Muscle of leg (tissue), 9 donors: ENCODE measurements around the gene NDOR1. TPM values are rescaled to one million over a fixed set of nuclear protein-coding genes. Genes with fewer than 3 reads are reported as not detected.

Experiments used
- polyA plus RNA-seq, 8 donors: library from polyadenylated mRNA; unstranded; fragments of 120-200 nt; gene quantifications; one replicate each; pipeline versions ENCODE4 v1.2.1 to v1.2.3, GENCODE V29; 2013; ENCODE audit warnings: inconsistent platforms in 1 of 8, low replicate concordance in 1 of 8; ENCODE audit not compliant: insufficient read length in 8 of 8, insufficient read depth in 1 of 8
- total RNA-seq: library from RNA; stranded (reverse); fragments of 120-200 nt; gene quantifications from one replicate; pipeline ENCODE4 v1.2.4, GENCODE V29; 2013

Gene NDOR1
- total and polyA plus RNA-seq, 9 donors: 3.1 to 10.8 (median 8.0) TPM

Other genes starting within 250 kb of the NDOR1 start
Only the 30 nearest of the 31 such genes appear.
- 8.4 TPM for gene PTGDS, start 228.2 kb upstream of the NDOR1 start, total RNA-seq
- gene PTGDS, start 228.2 kb upstream of the NDOR1 start, polyA plus RNA-seq: 10 to 100 TPM in 3 of 8 donors, 1 to 10 TPM in 5; 2.8 to 15.9 (median 7.0) TPM
- gene LCNL1, start 222.7 kb upstream of the NDOR1 start, total RNA-seq: 0.53 TPM
- 1 to 10 TPM in 1 of 8 donors, under 1 TPM in 7; 0.12 to 1.3 (median 0.34) TPM for gene LCNL1, start 222.7 kb upstream of the NDOR1 start, polyA plus RNA-seq
- 19.1 TPM for gene PAXX, start 213.3 kb upstream of the NDOR1 start, total RNA-seq
- gene PAXX, start 213.3 kb upstream of the NDOR1 start, polyA plus RNA-seq: 10 to 100 TPM; 21.2 to 31.7 (median 27.3) TPM
- gene CLIC3, start 209.1 kb upstream of the NDOR1 start, total RNA-seq: 0.27 TPM
- gene CLIC3, start 209.1 kb upstream of the NDOR1 start, polyA plus RNA-seq: 1 to 10 TPM in 2 of 8 donors, under 1 TPM in 6; 0.34 to 8.4 (median 0.64) TPM
- 8.3 TPM for gene ABCA2, start 177.5 kb upstream of the NDOR1 start, total RNA-seq
- 10 to 100 TPM; 15.9 to 24.8 (median 19.0) TPM for gene ABCA2, start 177.5 kb upstream of the NDOR1 start, polyA plus RNA-seq
- not detected for gene FUT7, start 173.6 kb upstream of the NDOR1 start, total RNA-seq
- gene FUT7, start 173.6 kb upstream of the NDOR1 start, polyA plus RNA-seq: under 1 TPM in 4 of 8 donors, not detected in 4; 0.05 to 0.16 (median 0.10) TPM
- 32.1 TPM for gene NPDC1, start 159.5 kb upstream of the NDOR1 start, total RNA-seq
- 10 to 100 TPM; 38.4 to 63.4 (median 44.4) TPM for gene NPDC1, start 159.5 kb upstream of the NDOR1 start, polyA plus RNA-seq
- 3.7 TPM for gene ENTPD2, start 151.6 kb upstream of the NDOR1 start, total RNA-seq
- gene ENTPD2, start 151.6 kb upstream of the NDOR1 start, polyA plus RNA-seq: 10 to 100 TPM in 7 of 8 donors, 1 to 10 TPM in 1; 9.6 to 20.6 (median 13.6) TPM
- 4.2 TPM for gene SAPCD2, start 135.1 kb upstream of the NDOR1 start, total RNA-seq
- 1 to 10 TPM; 3.4 to 7.2 (median 5.6) TPM for gene SAPCD2, start 135.1 kb upstream of the NDOR1 start, polyA plus RNA-seq
- gene UAP1L1, start 128.2 kb upstream of the NDOR1 start, total RNA-seq: 3.1 TPM
- gene UAP1L1, start 128.2 kb upstream of the NDOR1 start, polyA plus RNA-seq: 1 to 10 TPM; 1.8 to 3.8 (median 2.0) TPM
- gene MAN1B1, start 118.7 kb upstream of the NDOR1 start, total RNA-seq: 40.7 TPM
- gene MAN1B1, start 118.7 kb upstream of the NDOR1 start, polyA plus RNA-seq: 10 to 100 TPM; 38.5 to 59.0 (median 45.8) TPM
- 29.7 TPM for gene DPP7, start 91.0 kb upstream of the NDOR1 start, total RNA-seq
- gene DPP7, start 91.0 kb upstream of the NDOR1 start, polyA plus RNA-seq: 10 to 100 TPM; 23.9 to 43.9 (median 31.9) TPM
- gene GRIN1, start 66.5 kb upstream of the NDOR1 start, total RNA-seq: not detected
- gene GRIN1, start 66.5 kb upstream of the NDOR1 start, polyA plus RNA-seq: under 1 TPM in 4 of 8 donors, not detected in 4; 0.07 to 0.17 (median 0.11) TPM
- not detected for gene LRRC26, start 35.6 kb upstream of the NDOR1 start, total RNA-seq
- under 1 TPM in 1 of 8 donors, not detected in 7; 0.14 TPM for gene LRRC26, start 35.6 kb upstream of the NDOR1 start, polyA plus RNA-seq
- not detected for gene TMEM210, start 33.6 kb upstream of the NDOR1 start, total RNA-seq
- gene TMEM210, start 33.6 kb upstream of the NDOR1 start, polyA plus RNA-seq: not detected
- gene ANAPC2, start 17.1 kb upstream of the NDOR1 start, total RNA-seq: 20.4 TPM
- gene ANAPC2, start 17.1 kb upstream of the NDOR1 start, polyA plus RNA-seq: 10 to 100 TPM; 23.5 to 41.6 (median 33.5) TPM
- 52.9 TPM for gene SSNA1, start 17.0 kb upstream of the NDOR1 start, total RNA-seq
- 10 to 100 TPM; 60.6 to 71.5 (median 68.2) TPM for gene SSNA1, start 17.0 kb upstream of the NDOR1 start, polyA plus RNA-seq
- 4.6 TPM for gene TPRN, start 5.0 kb upstream of the NDOR1 start, total RNA-seq
- gene TPRN, start 5.0 kb upstream of the NDOR1 start, polyA plus RNA-seq: 10 to 100 TPM in 5 of 8 donors, 1 to 10 TPM in 3; 7.6 to 14.6 (median 10.6) TPM
- gene TMEM203, start 52 bp upstream of the NDOR1 start, total RNA-seq: 25.2 TPM
- 10 to 100 TPM; 34.1 to 38.2 (median 36.6) TPM for gene TMEM203, start 52 bp upstream of the NDOR1 start, polyA plus RNA-seq
- 0.18 TPM for gene RNF208, start 16.5 kb downstream of the NDOR1 start, total RNA-seq
- 1 to 10 TPM; 2.4 to 5.1 (median 2.8) TPM for gene RNF208, start 16.5 kb downstream of the NDOR1 start, polyA plus RNA-seq
- 0.18 TPM for gene CYSRT1, start 19.5 kb downstream of the NDOR1 start, total RNA-seq
- 1 to 10 TPM in 7 of 8 donors, under 1 TPM in 1; 1.00 to 5.6 (median 3.2) TPM for gene CYSRT1, start 19.5 kb downstream of the NDOR1 start, polyA plus RNA-seq
- gene RNF224, start 21.8 kb downstream of the NDOR1 start, total RNA-seq: not detected
- gene RNF224, start 21.8 kb downstream of the NDOR1 start, polyA plus RNA-seq: 1 to 10 TPM in 7 of 8 donors, under 1 TPM in 1; 0.68 to 7.4 (median 2.6) TPM
- 0.04 TPM for gene SLC34A3, start 25.2 kb downstream of the NDOR1 start, total RNA-seq
- gene SLC34A3, start 25.2 kb downstream of the NDOR1 start, polyA plus RNA-seq: 1 to 10 TPM in 7 of 8 donors, under 1 TPM in 1; 0.47 to 3.6 (median 1.5) TPM
- gene TUBB4B, start 35.6 kb downstream of the NDOR1 start, total RNA-seq: 97.1 TPM
- 100 to 1,000 TPM; 200 to 222 (median 217) TPM for gene TUBB4B, start 35.6 kb downstream of the NDOR1 start, polyA plus RNA-seq
- not detected for gene STPG3, start 45.6 kb downstream of the NDOR1 start, total RNA-seq
- gene STPG3, start 45.6 kb downstream of the NDOR1 start, polyA plus RNA-seq: under 1 TPM in 7 of 8 donors, not detected in 1; 0.15 to 0.79 (median 0.33) TPM
- 25.9 TPM for gene NELFB, start 49.6 kb downstream of the NDOR1 start, total RNA-seq
- 10 to 100 TPM; 50.4 to 57.6 (median 52.9) TPM for gene NELFB, start 49.6 kb downstream of the NDOR1 start, polyA plus RNA-seq
- 4.4 TPM for gene TOR4A, start 72.0 kb downstream of the NDOR1 start, total RNA-seq
- gene TOR4A, start 72.0 kb downstream of the NDOR1 start, polyA plus RNA-seq: 1 to 10 TPM; 3.6 to 9.3 (median 8.3) TPM
- 2.5 TPM for gene NRARP, start 96.6 kb downstream of the NDOR1 start, total RNA-seq
- 1 to 10 TPM; 3.4 to 7.5 (median 5.8) TPM for gene NRARP, start 96.6 kb downstream of the NDOR1 start, polyA plus RNA-seq
- 9.0 TPM for gene EXD3, start 217.5 kb downstream of the NDOR1 start, total RNA-seq
- gene EXD3, start 217.5 kb downstream of the NDOR1 start, polyA plus RNA-seq: 10 to 100 TPM in 6 of 8 donors, 1 to 10 TPM in 2; 7.4 to 19.0 (median 11.8) TPM
- 2.0 TPM for gene NOXA1, start 217.7 kb downstream of the NDOR1 start, total RNA-seq
- 1 to 10 TPM in 7 of 8 donors, under 1 TPM in 1; 0.99 to 5.1 (median 2.6) TPM for gene NOXA1, start 217.7 kb downstream of the NDOR1 start, polyA plus RNA-seq